GM21367 (cell line): Measurements from ENCODE around the gene COL23A1.
"Not testable (repeated sequence)": the region's sequence is repeated elsewhere in the genome, so short reads cannot be mapped to it uniquely, and the experiment has no call there.

Experiments used
- ATAC-seq: cut with Tn5 transposase; IDR thresholded peaks from one replicate; pipeline ENCODE4 v1.9.1; 2021; ENCODE audit not compliant: unreplicated experiment

Gene COL23A1

GRCh38 chr5:178208540-178209227 lies 381.5 kb downstream of the COL23A1 start:
- no peak for ATAC-seq

GRCh38 chr5:178207917-178208280 lies 382.3 kb downstream of the COL23A1 start:
- no peak for ATAC-seq

- ATAC-seq = no peak
These were observed 382.8 kb downstream of the COL23A1 start for GRCh38 chr5:178207183-178207916.

DNA sequence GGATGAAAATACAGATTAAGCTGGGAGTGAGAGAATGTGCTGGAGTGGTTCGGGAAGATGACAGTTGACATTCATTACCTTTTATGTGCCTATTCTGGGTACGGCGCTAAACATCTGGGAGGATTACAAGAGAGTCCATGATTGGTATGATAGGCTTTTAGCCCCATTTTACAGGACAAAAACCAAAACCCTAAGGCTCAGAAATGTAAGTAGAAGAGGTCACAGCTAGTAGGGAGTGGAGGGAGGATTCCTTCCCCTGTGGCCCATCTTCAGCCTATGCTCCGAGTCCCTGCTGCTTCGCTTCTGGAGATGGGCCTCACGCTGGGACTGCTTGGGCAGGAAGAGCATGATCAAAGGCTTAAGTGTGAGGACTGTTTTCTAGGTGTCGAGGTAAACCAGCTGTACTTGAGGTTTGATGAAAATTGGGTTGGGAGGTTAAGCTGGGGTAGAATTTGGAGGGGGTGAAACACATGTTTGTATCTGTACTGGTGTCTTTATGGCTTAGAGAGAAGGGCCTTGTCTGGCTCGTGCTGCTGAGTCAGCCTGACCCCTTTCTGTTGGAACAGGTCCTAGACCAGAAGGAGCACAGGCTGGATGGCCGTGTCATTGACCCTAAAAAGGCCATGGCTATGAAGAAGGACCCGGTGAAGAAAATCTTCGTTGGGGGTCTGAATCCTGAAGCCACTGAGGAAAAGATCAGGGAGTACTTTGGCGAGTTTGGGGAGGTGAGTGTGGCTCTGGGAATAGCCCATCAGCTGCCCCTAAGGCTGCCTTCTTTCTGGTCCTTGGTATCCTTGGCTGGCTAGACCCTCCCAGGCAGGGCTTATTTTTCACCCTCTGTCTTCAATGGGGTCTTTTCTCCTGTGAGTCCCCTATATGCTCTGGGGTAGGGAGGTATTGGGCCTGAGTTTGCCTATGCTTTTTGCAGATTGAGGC lies 383.8 kb downstream of the COL23A1 start:
- ATAC-seq = no peak

- no peak for ATAC-seq
These were observed 384.5 kb downstream of the COL23A1 start for GRCh38 chr5:178205749-178206047.

DNA sequence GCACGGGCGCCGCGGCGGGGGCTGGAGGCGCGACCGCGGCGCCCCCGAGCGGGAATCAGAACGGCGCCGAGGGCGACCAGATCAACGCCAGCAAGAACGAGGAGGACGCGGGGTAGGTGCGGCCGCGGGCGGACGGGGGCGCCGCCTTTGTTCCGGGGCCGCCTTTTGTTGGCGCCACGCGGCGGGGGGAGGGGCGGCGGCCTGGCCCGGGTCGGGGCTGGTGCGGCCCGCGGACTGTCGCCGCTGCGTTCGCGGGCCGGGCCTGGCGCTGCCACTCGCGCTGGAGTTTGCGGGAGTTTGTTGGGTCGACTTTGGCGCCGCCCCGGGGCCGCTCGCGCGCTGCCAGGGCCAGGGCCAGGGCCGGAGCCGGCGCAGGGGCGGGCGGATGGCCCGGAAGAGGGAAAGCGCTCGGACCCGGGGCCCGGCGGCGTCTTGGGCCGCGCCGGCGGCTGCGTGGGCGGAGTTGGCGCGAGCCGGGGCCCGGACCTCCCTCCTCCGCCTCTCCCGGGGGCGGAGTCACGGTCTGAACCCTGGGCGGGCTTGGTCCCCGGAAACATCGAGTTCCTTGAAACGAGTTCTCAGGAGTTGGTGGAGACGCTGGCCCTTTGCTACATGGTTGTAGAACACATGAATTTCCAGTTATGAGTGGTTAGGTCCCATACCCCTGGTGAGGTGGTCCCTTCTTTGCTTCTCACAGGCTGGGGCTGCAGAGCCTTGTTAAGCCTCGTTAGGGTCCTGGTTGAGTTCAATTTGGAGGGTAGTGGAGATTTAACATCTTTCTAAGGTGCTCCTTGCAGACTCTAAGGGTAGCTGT lies 385.1 kb downstream of the COL23A1 start:
- ATAC-seq = peak; percentile 54

DNA sequence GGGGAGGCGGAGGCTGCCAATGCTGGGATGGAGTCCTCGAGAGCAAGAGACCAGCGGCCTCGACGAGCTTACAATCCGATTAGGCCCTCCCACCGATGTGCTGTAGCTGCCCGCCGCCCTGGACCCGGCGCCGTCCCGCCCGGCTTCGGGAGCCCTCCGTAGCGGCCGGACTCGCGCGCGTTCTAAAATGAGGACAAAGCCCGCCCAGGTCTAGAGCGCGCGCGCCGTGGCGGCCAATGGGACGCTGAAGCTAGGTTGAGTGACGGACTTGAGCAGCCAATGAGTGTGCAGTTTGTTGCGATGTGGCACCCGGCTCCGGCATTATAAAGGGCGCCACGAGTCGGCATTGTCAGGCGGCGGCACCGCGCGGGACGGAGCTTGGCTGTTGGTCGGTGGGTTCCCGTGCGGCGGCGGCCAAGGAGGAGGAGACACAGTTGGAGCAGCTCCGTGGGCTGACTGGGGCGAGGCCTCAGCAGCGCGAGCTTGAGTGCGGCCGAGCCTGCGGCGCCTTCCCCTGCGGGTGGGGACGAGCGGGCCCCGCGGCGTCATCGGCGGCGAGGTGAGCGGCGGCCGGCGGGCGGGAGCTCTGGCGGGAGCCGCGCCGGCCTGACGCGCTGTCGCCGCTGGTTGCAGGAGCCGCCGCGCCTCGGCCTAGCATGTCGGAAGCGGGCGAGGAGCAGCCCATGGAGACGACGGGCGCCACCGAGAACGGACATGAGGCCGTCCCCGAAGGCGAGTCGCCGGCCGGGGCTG lies 385.8 kb downstream of the COL23A1 start, which contains the start of gene HNRNPAB:
HNRNPAB (plus strand) TSS at position 352 of the 753 bp plus-strand sequence; CDS start at position 657, 305 bp downstream.
- ATAC-seq = peak; percentile 75

- no peak for ATAC-seq
These were observed 386.5 kb downstream of the COL23A1 start for GRCh38 chr5:178203670-178204181.

- ATAC-seq = no peak
These were observed 387.7 kb downstream of the COL23A1 start for GRCh38 chr5:178202541-178202940.

DNA sequence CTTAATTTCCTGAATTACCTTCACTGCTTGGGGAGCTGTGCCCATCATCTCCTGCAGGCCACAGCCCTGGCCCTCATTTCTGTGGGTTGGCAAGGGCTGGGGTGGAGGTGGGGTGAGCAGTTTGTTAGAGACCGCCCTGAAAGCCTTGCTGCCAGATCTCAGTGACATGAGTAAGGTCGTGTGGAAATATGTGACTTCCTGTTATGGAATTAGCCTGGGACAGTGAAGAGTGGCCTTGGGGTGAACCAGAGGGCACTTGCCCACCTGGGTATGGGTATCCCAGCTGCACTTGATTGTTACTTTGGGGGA lies 388.3 kb downstream of the COL23A1 start:
- ATAC-seq = no peak

GRCh38 chr5:178201221-178201926 lies 388.8 kb downstream of the COL23A1 start:
- no peak for ATAC-seq

- no peak for ATAC-seq
These were observed 390.4 kb downstream of the COL23A1 start for GRCh38 chr5:178199581-178200434.

GRCh38 chr5:178198706-178199105 lies 391.5 kb downstream of the COL23A1 start:
- ATAC-seq = no peak

GRCh38 chr5:178198151-178198550 lies 392.0 kb downstream of the COL23A1 start:
- ATAC-seq = not testable (repeated sequence)

GRCh38 chr5:178196986-178197385 lies 393.2 kb downstream of the COL23A1 start:
- no peak for ATAC-seq

- no peak for ATAC-seq
These were observed 393.8 kb downstream of the COL23A1 start for GRCh38 chr5:178196281-178196812.

DNA sequence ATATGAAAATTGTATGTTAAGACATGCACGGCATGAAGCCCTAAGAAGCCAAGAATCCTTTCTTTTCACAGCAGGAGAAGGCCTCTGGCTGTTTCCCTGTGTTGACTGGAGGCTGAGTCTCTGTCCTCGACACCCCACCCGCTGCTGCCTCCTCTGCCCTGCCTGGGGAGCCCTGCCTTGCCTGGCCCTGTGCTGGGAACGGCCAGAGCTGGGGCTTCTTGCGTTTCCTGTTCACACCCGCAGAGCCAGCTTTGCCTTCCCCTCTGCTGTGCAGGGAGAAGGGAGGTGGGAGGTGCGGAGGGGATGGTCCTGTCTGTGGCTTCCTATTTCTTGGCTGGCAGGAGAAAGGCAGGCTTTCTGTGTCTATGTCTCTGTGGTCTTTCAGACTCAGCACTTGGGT lies 396.2 kb downstream of the COL23A1 start:
- ATAC-seq = no peak

DNA sequence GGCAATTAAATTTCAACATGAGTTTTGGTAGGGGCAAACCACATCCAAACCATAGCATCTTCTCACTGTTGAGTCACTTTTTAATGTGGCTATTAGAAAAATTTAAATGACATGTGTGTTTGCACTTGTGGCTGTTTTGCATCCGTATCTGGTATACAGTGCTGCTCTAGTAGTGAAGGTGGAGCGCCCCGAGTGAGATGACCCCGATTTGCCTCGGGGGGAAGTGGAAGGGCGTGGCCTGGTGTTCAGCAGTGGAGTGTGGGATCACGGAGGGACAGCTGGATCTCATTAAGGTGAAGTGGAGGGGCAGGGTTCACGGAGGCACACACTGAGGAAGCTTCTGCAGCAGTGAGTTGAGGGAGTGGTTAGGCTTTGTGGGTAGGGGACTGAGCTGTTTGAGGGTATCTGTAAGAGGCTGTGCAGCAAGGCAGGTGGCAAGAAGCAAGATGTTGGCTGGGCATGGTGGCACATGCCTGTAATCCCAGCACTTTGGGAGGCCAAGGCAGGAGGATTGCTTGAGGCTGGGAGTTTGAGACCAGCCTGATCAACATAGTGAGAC lies 396.9 kb downstream of the COL23A1 start:
- ATAC-seq = no peak
